Naive thymus-derived CD4-positive, alpha-beta T cell (primary cell): Measurements from ENCODE around the gene CHFR. TPM values are rescaled to one million over a fixed set of nuclear protein-coding genes. Genes with fewer than 3 reads are reported as not detected.
"Not testable (repeated sequence)": the region's sequence is repeated elsewhere in the genome, so short reads cannot be mapped to it uniquely, and the experiment has no call there.

Experiments used
- ATAC-seq: fragments of 150-1000 bp; cut with Tn5 transposase; 2 replicates; pipeline ENCODE4 v1.10.0; 2021; ENCODE audit warnings: mild to moderate bottlenecking, moderate library complexity
- CTCF ChIA-PET: fragments of 350-600 bp; sonication (Branson Sonifier 250); formaldehyde crosslinking; loops from one replicate; lab custom pipeline; 2021; ENCODE audit warnings: antibody characterized with exemption; lab: Charles Lee
- POLR2A ChIA-PET: fragments of 350-600 bp; sonication (Branson Sonifier 250); formaldehyde crosslinking; loops from one replicate; lab custom pipeline; 2021; ENCODE audit warnings: antibody characterized with exemption, inconsistent platforms; lab: Charles Lee
- DNase-seq, 9 donors: peaks; one replicate each; pipeline versions ENCODE4 v3.0.0 to v3.0.0-alpha.2; 2020 to 2022; ENCODE audit warnings: mixed read lengths in 1 of 9
- H3K27ac ChIP-seq: one replicate; pipeline ENCODE4 v1.7.0; 2013; ENCODE audit warnings: mild to moderate bottlenecking, low read depth, low read length, moderate library complexity
- H3K27me3 ChIP-seq, 2 donors: one replicate each; pipeline ENCODE4 v1.7.0; 2013; ENCODE audit warnings: low read length in 2 of 2, mild to moderate bottlenecking in 2 of 2, moderate library complexity in 2 of 2; ENCODE audit not compliant: control insufficient read depth in 2 of 2, insufficient read depth in 2 of 2
- H3K36me3 ChIP-seq, 3 experiments: 1 replicate in 2 of 3; 2 replicates in 1 of 3; pipeline ENCODE4 v1.7.0; 2013; ENCODE audit warnings: low read length in 3 of 3, mild to moderate bottlenecking in 3 of 3, moderate library complexity in 1 of 3; ENCODE audit not compliant: insufficient read depth in 3 of 3, control insufficient read depth in 2 of 3
- H3K4me1 ChIP-seq, 2 donors: one replicate each; pipeline ENCODE4 v1.7.0; 2013; ENCODE audit warnings: low read length in 2 of 2, mild to moderate bottlenecking in 2 of 2, moderate library complexity in 1 of 2; ENCODE audit not compliant: control insufficient read depth in 2 of 2, insufficient read depth in 2 of 2
- H3K4me3 ChIP-seq: 2 replicates; pipeline ENCODE4 v1.7.0; 2013; ENCODE audit warnings: mild to moderate bottlenecking, low read length
- H3K9me3 ChIP-seq, 3 experiments: 1 replicate in 2 of 3; 2 replicates in 1 of 3; pipeline ENCODE4 v1.7.0; 2013; ENCODE audit warnings: low read length in 3 of 3; ENCODE audit not compliant: control insufficient read depth in 2 of 3
- H3K27ac Mint-ChIP-seq, 9 donors: one replicate each; pipeline ENCODE4 v1.8.0; 2020 to 2022; ENCODE audit warnings: mixed read lengths in 9 of 9, mild to moderate bottlenecking in 8 of 9, moderate library complexity in 5 of 9, inconsistent platforms in 2 of 9
- H3K27me3 Mint-ChIP-seq, 5 donors: one replicate each; pipeline ENCODE4 v1.8.0; 2021 to 2022; ENCODE audit warnings: mixed read lengths in 5 of 5, mild to moderate bottlenecking in 1 of 5
- H3K36me3 Mint-ChIP-seq, 5 donors: one replicate each; pipeline ENCODE4 v1.8.0; 2020 to 2022; ENCODE audit warnings: mixed read lengths in 5 of 5, mild to moderate bottlenecking in 3 of 5, inconsistent platforms in 1 of 5
- H3K4me1 Mint-ChIP-seq, 7 donors: one replicate each; pipeline ENCODE4 v1.8.0; 2020 to 2022; ENCODE audit warnings: mixed read lengths in 7 of 7, mild to moderate bottlenecking in 3 of 7, inconsistent platforms in 1 of 7
- H3K4me3 Mint-ChIP-seq, 10 donors: one replicate each; pipeline ENCODE4 v1.8.0; 2020 to 2022; ENCODE audit warnings: mild to moderate bottlenecking in 10 of 10, mixed read lengths in 10 of 10, moderate library complexity in 6 of 10, inconsistent platforms in 2 of 10
- H3K9me3 Mint-ChIP-seq, 11 donors: one replicate each; pipeline ENCODE4 v1.8.0; 2020 to 2022; ENCODE audit warnings: mixed read lengths in 11 of 11, mild to moderate bottlenecking in 4 of 11, inconsistent platforms in 1 of 11, moderate library complexity in 1 of 11
- intact Hi-C, 2 donors: fragments of 100-400 bp; cut with micrococcal nuclease; formaldehyde crosslinking; loops; one replicate each; pipeline ENCODE4 v1.15.1; 2023
- polyA plus RNA-seq, 2 donors: library from polyadenylated mRNA; unstranded; fragments of 300-500 nt; fragmentation: Illumina TruSeq; gene quantifications; one replicate each; pipeline ENCODE4 v1.2.3, GENCODE V29; 2021
- total RNA-seq, 6 experiments: library from RNA in 5 of 6; stranded (reverse) in 5 of 6; gene quantifications; 1 replicate in 5 of 6; 2 replicates in 1 of 6; pipeline ENCODE4 v1.2.3 and lab custom pipeline; 2021 to 2026

CHFR gene, protein sequence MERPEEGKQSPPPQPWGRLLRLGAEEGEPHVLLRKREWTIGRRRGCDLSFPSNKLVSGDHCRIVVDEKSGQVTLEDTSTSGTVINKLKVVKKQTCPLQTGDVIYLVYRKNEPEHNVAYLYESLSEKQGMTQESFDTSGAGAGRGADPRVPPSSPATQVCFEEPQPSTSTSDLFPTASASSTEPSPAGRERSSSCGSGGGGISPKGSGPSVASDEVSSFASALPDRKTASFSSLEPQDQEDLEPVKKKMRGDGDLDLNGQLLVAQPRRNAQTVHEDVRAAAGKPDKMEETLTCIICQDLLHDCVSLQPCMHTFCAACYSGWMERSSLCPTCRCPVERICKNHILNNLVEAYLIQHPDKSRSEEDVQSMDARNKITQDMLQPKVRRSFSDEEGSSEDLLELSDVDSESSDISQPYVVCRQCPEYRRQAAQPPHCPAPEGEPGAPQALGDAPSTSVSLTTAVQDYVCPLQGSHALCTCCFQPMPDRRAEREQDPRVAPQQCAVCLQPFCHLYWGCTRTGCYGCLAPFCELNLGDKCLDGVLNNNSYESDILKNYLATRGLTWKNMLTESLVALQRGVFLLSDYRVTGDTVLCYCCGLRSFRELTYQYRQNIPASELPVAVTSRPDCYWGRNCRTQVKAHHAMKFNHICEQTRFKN
- 10 to 100 TPM; 66.7 to 97.8 (median 81.7) TPM for total RNA-seq
- 10 to 100 TPM; 25.2 to 44.4 TPM for polyA plus RNA-seq
- 112 reads per million, percentile 86 among the genes with 10 or more reads in this experiment for total RNA-seq (lab: John Stamatoyannopoulos, UW)

DNA sequence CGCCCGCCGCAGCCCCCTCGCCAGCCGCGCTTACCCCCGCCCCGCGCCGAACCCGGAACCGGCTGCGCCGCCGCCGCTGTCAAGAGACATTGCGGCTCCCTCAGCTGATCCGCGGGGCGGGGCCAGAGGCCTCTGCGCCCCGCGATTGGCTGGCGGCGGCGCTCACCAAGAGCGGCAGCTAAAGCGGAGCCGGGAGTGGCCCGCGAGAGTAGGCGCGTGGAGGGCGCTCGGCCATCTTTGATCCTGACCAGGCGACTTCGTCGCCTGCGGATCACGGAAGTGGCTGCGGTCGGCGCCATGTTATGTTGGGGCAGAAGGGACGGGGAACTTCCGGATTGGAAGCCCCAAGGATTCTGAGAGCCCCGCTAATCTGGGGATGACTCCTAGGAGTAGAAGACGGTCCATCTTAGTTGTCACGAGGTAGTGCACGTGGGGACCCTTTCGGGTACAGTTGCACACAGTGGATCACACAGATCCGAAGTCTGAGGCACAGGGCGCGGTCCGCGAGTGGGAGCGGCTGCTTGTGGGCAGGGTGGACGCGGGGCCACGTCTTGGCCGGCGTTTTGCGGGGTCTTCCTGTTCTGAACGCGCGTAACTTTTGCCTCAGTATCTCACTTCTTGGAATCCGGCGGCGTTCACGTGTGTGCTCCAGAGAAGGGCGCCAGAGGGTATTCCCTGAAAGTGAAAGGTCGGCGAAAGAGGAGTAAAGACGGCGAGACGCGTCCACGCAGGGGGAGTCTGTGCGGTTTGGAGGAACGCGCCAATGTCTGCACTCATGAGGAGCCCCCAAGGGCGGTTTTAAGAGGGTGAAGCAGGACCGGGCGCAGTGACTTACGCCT, at the start of gene CHFR:
CHFR (minus strand) TSS at position 93 of the 839 bp plus-strand sequence. CDS start 277 bp downstream, outside the sequence.
- Mint-ChIP-seq H3K27ac (peak within 1 kb of the TSS; percentile 98 to 100 (median 99)), H3K27me3 (no peaks in the 10 kb centered on the region), H3K9me3 (peaks cover 0 to 19% (median 0%) of the 10 kb centered on the region in 11 donors), H3K36me3 (peaks cover 6 to 54% (median 13%) of the 10 kb centered on the region in 5 donors), H3K4me1 (peaks cover 14 to 50% (median 32%) of the 10 kb centered on the region in 7 donors), H3K4me3 (peak within 1 kb of the TSS; percentile 93 to 100 (median 97))
- CTCF ChIA-PET = interaction anchor here (0.6 to 2.0 kb wide), 4 partner anchors 14 to 24 kb away, joined by 3 to 8 read pairs (median 4); no protein-coding TSS in a partner anchor
- Histone ChIP-seq H3K27ac (peak within 1 kb of the TSS; percentile 94), H3K36me3 (no peaks in the 10 kb centered on the region), H3K27me3 (no peaks in the 10 kb centered on the region), H3K9me3 (no peaks in the 10 kb centered on the region), H3K4me1 (peaks cover 9% of the 10 kb centered on the region in 2 donors), H3K4me3 (peak within 1 kb of the TSS; percentile 100)
- intact Hi-C loops = loop anchor here (1.0 to 5.0 kb wide), 15 partner anchors 15 to 294 kb away; partner anchors contain the start of genes ZNF10 (in 2 of the 2), ZNF140 (in 2 of the 2), ZNF26 (in 2 of the 2) and ZNF268 (in 2 of the 2)
- ATAC-seq (peak; percentile 99), DNase-seq (peak; percentile 89 to 95 (median 93))
- POLR2A ChIA-PET = interaction anchor here (0.6 to 2.2 kb wide), 16 partner anchors 15 to 192 kb away, joined by 3 to 25 read pairs (median 4); partner anchors contain the start of genes GOLGA3 and ZNF26

DNA sequence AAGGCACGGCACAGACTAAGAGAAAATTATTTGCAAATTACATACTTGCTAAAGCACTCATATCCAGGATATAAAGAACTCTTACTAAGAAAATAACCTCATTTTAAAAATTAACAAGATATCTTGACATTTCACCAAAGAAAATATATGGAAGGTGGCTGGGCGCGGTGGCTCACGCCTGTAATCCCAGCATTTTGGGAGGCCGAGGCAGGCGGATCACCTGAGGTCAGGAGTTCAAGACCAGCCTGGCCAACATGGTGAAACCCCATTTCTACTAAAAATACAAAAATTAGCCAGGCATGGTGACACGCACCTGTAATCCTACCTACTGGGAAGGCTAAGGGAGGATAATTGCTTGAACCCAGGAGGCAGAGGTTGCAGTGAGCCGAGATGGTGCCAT, 49.5 kb upstream of the CHFR start:
- H3K27ac Mint-ChIP-seq, H3K27me3 ChIP-seq, CTCF ChIA-PET, intact Hi-C loops, DNase-seq, H3K4me1 Mint-ChIP-seq, POLR2A ChIA-PET, H3K4me1 ChIP-seq, H3K4me3 Mint-ChIP-seq, ATAC-seq, H3K27me3 Mint-ChIP-seq, H3K4me3 ChIP-seq, H3K27ac ChIP-seq: not testable (repeated sequence)
- H3K9me3 Mint-ChIP-seq = peaks cover 5 to 84% (median 54%) of the 10 kb centered on the region in 11 donors
- Histone ChIP-seq H3K36me3 (peaks cover 0 to 17% (median 4%) of the 10 kb centered on the region in 3 experiments), H3K9me3 (peaks cover 4 to 60% (median 22%) of the 10 kb centered on the region in 3 experiments)
- H3K36me3 Mint-ChIP-seq = peaks cover 9 to 54% (median 52%) of the 10 kb centered on the region in 5 donors

DNA sequence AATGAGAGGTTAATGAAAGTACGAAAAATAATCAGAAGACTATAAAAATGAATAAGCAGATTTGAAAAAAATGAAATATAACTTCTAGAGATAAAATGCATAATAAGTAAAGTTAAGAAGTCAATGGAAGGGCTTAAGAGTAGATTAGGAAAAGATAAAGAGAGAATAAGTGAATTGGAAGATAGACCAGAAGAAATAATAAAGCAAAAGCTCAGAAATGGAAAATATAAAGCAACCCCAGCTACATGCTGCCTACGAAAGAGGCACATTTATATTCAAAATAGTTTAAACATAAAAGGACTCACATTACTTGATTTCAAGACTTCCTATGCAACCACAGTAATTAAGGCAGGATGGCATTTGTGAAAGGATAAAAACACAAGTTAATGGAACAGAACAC, 48.8 kb upstream of the CHFR start:
- DNase-seq (no peak), ATAC-seq (no peak)
- Histone ChIP-seq H3K27ac (no peak overlapping the region), H3K4me1 (no peaks in the 10 kb centered on the region), H3K27me3 (no peaks in the 10 kb centered on the region), H3K9me3 (peaks cover 4 to 60% (median 30%) of the 10 kb centered on the region in 3 experiments), H3K4me3 (no peak overlapping the region), H3K36me3 (peaks cover 0 to 18% (median 10%) of the 10 kb centered on the region in 3 experiments)
- H3K4me1 Mint-ChIP-seq = no peaks in the 10 kb centered on the region
- ChIA-PET CTCF (no interaction called here), POLR2A (no interaction called here)
- peaks cover 10 to 54% (median 50%) of the 10 kb centered on the region in 5 donors for H3K36me3 Mint-ChIP-seq
- H3K9me3 Mint-ChIP-seq = peaks cover 8 to 84% (median 53%) of the 10 kb centered on the region in 11 donors
- intact Hi-C loops = no loop called here
- no peak overlapping the region for H3K4me3 Mint-ChIP-seq
- no peaks in the 10 kb centered on the region for H3K27me3 Mint-ChIP-seq
- H3K27ac Mint-ChIP-seq = no peak overlapping the region

DNA sequence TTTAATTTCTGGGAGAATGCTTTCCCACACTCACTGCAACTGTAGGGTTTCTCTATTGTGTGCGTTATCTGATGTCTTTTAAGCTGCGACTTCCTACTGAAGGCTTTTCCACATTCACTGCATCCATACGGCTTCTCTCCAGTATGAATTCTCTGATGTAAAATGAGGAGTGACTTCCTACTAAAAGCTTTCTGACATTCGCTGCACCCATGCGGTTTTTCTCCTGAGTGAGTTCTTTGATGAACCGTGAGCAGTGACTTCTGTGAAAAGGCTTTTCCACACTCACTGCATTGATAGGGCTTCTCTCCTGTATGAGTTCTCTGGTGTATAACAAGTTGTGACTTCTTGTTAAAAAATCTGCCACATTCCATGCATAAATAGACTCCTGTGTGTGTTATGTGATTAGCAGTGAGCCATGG, 39.0 kb upstream of the CHFR start:
- H3K36me3 ChIP-seq = peaks cover 0 to 35% (median 9%) of the 10 kb centered on the region in 3 experiments
- Mint-ChIP-seq H3K9me3 (peaks cover 10 to 96% (median 81%) of the 10 kb centered on the region in 11 donors), H3K36me3 (peaks cover 38 to 77% (median 52%) of the 10 kb centered on the region in 5 donors), H3K27me3 (no peaks in the 10 kb centered on the region), H3K4me3 (no peak overlapping the region), H3K4me1 (no peaks in the 10 kb centered on the region), H3K27ac (no peak overlapping the region)
- H3K4me1 ChIP-seq = no peaks in the 10 kb centered on the region
- ATAC-seq (no peak), DNase-seq (no peak)
- no peaks in the 10 kb centered on the region for H3K27me3 ChIP-seq
- ChIA-PET CTCF (no interaction called here), POLR2A (interaction anchor here (0.6 kb wide), 1 partner anchor 92 kb away, joined by 3 read pairs; no protein-coding TSS in a partner anchor)
- peaks cover 26 to 92% (median 56%) of the 10 kb centered on the region in 3 experiments for H3K9me3 ChIP-seq
- no peak overlapping the region for H3K27ac ChIP-seq
- H3K4me3 ChIP-seq = peak overlapping the region; percentile 6
- intact Hi-C loops = no loop called here

DNA sequence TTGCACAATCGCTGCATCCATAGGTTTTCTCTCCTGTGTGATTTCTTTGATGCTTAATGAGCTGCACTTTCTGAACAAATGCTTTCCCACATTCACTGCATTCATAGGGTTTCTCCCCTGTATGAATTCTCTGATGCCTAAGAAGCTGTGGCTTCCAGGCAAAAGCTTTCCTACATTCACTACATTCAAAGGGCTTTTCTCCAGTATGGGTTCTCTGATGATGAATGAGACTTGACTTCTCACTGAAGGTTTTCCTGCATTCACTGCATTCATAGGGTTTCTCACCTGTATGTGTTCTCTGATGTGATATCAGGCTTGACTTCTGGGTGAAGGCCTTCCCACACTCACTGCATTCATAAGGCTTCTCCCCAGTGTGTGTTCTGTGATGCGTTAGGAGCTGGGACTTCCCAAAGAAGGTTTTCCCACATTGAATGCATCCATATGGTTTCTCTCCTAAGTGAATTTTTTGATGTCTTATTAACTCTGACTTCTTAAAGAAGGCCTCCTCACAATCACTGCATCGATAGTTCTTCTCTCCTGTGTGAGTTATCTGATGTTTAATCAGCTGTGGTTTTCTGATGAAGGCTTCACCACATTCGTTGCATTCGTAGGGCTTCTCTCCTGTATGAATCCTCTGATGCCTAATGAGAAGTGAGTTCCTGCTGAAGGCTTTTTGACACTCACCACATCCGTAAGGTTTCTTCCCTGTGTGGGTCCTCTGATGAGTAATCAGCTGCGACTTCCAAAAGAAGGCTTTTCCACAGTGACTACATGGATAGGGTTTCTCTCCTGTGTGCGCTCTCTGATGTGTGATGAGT, 38.4 kb upstream of the CHFR start:
- Mint-ChIP-seq H3K4me3 (no peak overlapping the region), H3K4me1 (no peaks in the 10 kb centered on the region), H3K27ac (no peak overlapping the region), H3K9me3 (peaks cover 7 to 96% (median 81%) of the 10 kb centered on the region in 11 donors), H3K27me3 (no peaks in the 10 kb centered on the region), H3K36me3 (peaks cover 39 to 75% (median 49%) of the 10 kb centered on the region in 5 donors)
- Histone ChIP-seq H3K36me3 (peaks cover 0 to 29% (median 9%) of the 10 kb centered on the region in 3 experiments), H3K9me3 (peaks cover 26 to 92% (median 54%) of the 10 kb centered on the region in 3 experiments), H3K4me1 (no peaks in the 10 kb centered on the region), H3K27ac (no peak overlapping the region), H3K4me3 (peak overlapping the region; percentile 6), H3K27me3 (no peaks in the 10 kb centered on the region)
- intact Hi-C loops = no loop called here
- POLR2A ChIA-PET = interaction anchor here (0.6 to 1.5 kb wide), 2 partner anchors 17 to 148 kb away, joined by 3 to 4 read pairs; no protein-coding TSS in a partner anchor
- no peak for DNase-seq
- no peak for ATAC-seq
- CTCF ChIA-PET = no interaction called here
